ENCODE measurements around the gene NDUFB8.

The NDUFB8 gene

DNA sequence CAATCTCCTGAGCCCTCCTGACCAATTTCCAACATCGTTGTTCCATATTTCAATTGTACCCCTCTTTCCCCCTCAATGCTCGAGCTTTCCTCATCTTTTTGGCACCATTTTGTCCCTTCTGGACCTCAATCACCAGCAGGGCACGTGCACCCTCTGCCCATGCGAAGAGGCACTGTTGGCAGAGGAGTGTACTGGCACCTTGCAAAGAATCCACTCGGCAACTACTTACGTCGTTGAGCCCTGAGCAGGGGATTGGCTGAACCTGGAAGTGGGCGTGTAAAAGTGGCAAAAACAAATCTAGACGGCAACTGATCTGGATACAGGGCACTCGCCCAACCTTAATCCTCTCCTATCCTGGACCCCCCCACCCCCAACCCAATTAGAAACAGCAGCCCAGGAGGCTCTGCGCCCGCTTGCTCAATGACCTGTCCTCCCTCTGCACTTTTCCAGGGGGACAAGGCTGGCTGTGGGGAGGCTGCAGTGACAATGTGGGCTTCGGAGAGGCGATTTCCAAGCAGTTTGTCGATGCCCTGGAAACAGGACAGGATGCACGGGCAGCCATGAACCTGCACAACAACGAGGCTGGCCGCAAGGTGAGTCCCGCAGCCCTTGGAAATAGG lies 48.1 kb downstream of the NDUFB8 start:
- TF ChIP-seq POLR2AphosphoS5 (IDR thresholded peaks at IDR 0.05; ENCODE audit: borderline replicate concordance, low read depth, low read length), result no peak
- no peak for TF ChIP-seq EZH2 (IDR thresholded peaks at IDR 0.05)
- no peak for TF ChIP-seq FOXP2 (optimal IDR thresholded peaks at IDR 0.05; ENCODE audit: control extremely low read depth, extremely low read length, insufficient read depth)
- H3K4me3 ChIP-seq, result peak overlapping the region; percentile 63
- H3K9ac ChIP-seq (ENCODE audit: insufficient read length), result no peak overlapping the region
- DNase-seq (ENCODE audit: low read depth, low spot score), result peak; percentile 34
- H3K27ac ChIP-seq, result no peak overlapping the region
- H3K9me3 ChIP-seq (ENCODE audit: low read depth, low read length), result no peaks in the 10 kb centered on the region
- no peaks in the 10 kb centered on the region for H3K36me3 ChIP-seq (ENCODE audit: insufficient read depth, low read length)

DNA sequence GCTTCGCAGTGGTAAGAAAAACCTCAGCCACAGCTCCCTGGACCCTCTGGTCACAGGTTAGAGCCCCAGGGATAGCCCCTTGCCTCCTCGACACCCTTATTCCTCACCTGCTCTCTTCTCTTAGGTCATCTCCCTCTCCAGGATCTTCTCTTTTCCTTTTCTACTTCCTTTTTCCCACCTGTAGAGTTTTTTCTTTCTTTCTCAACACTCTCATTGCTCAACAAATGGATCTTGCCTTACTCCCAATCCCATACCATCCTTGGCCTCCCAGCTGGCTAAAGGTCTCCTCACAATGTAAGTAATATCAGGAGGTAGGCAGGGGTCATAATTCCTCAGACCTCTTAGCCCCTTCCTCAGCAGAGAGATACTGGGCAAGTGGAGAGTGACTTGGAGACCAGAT lies 49.7 kb downstream of the NDUFB8 start:
- no peak for DNase-seq (ENCODE audit: low read depth, low spot score)
- Histone ChIP-seq H3K9ac (ENCODE audit: insufficient read length) (no peak overlapping the region), H3K27ac (no peak overlapping the region), H3K9me3 (ENCODE audit: low read depth, low read length) (no peaks in the 10 kb centered on the region), H3K36me3 (ENCODE audit: insufficient read depth, low read length) (no peaks in the 10 kb centered on the region), H3K4me3 (no peak overlapping the region)
- no peak for TF ChIP-seq POLR2AphosphoS5 (IDR thresholded peaks at IDR 0.05; ENCODE audit: borderline replicate concordance, low read depth, low read length)

DNA sequence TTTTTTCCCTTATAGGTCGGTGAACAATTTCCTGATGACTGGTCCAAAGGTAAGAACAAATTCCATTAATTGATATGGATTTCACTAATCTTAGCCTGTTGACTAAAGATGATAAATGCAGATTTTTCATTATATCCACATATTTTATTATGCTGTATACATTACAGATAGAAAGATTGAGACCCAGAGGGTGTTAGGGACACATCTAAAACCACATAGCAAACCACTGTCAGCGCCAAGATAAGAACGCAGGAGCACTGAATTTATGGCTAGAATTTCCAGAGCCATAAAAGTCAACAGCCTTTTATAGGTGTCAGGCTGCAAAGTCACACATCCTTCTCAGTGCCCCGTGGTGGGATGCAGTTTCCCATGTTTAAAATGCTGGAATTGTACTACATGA lies 50.6 kb downstream of the NDUFB8 start:
- TF ChIP-seq FOXP2 (optimal IDR thresholded peaks at IDR 0.05; ENCODE audit: control extremely low read depth, extremely low read length, insufficient read depth) (no peak), POLR2AphosphoS5 (IDR thresholded peaks at IDR 0.05; ENCODE audit: borderline replicate concordance, low read depth, low read length) (no peak), EZH2 (IDR thresholded peaks at IDR 0.05) (no peak)
- no peak overlapping the region for H3K9ac ChIP-seq (ENCODE audit: insufficient read length)
- no peak overlapping the region for H3K4me3 ChIP-seq
- no peak overlapping the region for H3K27ac ChIP-seq
- H3K9me3 ChIP-seq (ENCODE audit: low read depth, low read length), result no peaks in the 10 kb centered on the region
- no peak for DNase-seq (ENCODE audit: low read depth, low spot score)
- no peaks in the 10 kb centered on the region for H3K36me3 ChIP-seq (ENCODE audit: insufficient read depth, low read length)

DNA sequence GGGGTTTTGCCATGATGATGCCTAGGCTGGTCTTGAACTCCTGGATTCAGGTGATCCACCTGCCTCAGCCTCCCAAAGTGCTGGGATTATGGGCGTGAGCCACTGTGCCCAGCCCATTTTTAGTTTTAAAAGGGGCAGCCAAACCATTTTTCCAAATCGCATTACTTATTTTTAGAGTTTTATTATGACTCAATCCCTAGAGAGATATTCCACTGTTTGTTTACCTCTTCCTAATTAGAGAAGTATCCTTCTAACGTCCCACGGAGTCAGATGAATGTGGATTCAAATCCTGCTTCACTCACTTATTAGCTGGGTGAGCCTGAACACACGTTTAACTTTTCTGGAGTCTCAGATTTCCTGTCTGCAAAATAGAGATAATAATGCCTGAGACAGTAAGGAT lies 51.7 kb downstream of the NDUFB8 start:
- Histone ChIP-seq H3K4me3 (no peak overlapping the region), H3K27ac (no peak overlapping the region), H3K9ac (ENCODE audit: insufficient read length) (no peak overlapping the region), H3K9me3 (ENCODE audit: low read depth, low read length) (no peaks in the 10 kb centered on the region), H3K36me3 (ENCODE audit: insufficient read depth, low read length) (no peaks in the 10 kb centered on the region)
- TF ChIP-seq EZH2 (IDR thresholded peaks at IDR 0.05) (no peak), FOXP2 (optimal IDR thresholded peaks at IDR 0.05; ENCODE audit: control extremely low read depth, extremely low read length, insufficient read depth) (no peak), POLR2AphosphoS5 (IDR thresholded peaks at IDR 0.05; ENCODE audit: borderline replicate concordance, low read depth, low read length) (no peak)
- no peak for DNase-seq (ENCODE audit: low read depth, low spot score)

All from SK-N-MC (cell line).